Articular chondrocyte of knee joint (primary cell): ENCODE data around the gene OR52R1. TPM values are rescaled to one million over a fixed set of nuclear protein-coding genes. Genes with fewer than 3 reads are reported as not detected.

ENCODE experiments used
- small RNA-seq: library from RNA; depleted of rRNA; stranded (forward); fragments of <200 nt; gene quantifications from one replicate; pipeline ENCODE3, GENCODE V24; 2012
- total RNA-seq: library from RNA; depleted of rRNA; stranded (reverse); fragments of >200 nt; gene quantifications from 2 replicates; pipeline ENCODE4 v1.2.3, GENCODE V29; 2012

The OR52R1 gene
- not detected in 2 replicates for total RNA-seq

GRCh38 chr11:4804280-4804679 lies at the start of gene OR52R1:
Gene OR52R1 (minus strand): TSS chr11:4804380. CDS start chr11:4804380, 0 bp downstream.

DNA sequence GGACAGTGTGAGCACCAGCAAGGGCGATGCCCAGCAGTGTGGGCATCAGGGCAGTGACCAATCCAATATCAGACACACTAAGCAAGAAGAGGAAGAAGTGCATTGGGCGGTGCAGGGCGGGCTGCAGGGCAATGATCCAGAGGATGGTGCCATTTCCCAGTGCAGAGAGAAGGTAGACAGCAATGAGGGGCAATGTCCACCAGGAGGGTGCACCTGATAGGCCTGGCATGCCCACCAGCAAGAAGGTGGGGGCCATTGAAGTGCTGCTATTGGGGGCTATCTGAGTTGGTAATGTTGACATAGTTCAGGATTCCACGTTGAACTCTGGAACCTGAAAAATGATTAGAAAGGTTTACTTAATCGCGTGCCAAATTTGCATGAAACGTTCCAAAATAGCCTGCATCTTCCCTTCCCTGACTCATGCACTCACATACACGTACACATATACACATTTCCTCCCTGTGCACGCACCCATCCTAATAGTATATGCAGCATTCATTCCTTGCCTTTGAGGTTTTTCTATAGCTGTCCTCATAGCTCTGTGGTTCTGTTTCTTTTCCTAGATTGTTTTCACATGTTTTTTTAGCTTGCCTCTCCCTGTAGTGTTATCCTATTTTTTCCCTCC lies 44.8 kb upstream of the OR52R1 start, which contains the start of gene OR51S1:
Gene OR51S1, minus strand, starts transcription at position 301 of the 625 bp plus-strand sequence. Its CDS starts 0 bp downstream, at position 301.

DNA sequence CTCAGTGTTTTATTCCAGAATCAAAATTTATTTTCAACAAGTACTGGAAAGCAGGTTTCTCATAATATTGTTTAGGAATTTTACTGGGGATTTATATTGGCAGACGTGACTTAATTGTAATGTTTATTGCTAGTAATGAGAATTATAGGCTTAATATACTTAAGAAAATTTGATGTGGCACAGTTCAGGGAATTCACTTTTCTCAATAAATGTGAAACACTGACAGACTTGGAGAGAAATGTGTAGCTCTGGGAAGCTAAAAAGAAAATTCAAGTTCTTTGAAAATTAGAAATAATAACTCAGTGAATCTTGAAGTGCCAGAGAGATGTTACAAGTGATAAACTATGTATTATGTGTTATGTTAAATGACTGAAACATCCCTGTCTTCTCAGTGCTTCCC lies 16.8 kb upstream of the OR52R1 start, which contains the start of gene OR51F2:
Gene OR51F2, plus strand, starts transcription at position 301 of the 400 bp plus-strand sequence. CDS start 101 bp downstream, outside the sequence.

DNA sequence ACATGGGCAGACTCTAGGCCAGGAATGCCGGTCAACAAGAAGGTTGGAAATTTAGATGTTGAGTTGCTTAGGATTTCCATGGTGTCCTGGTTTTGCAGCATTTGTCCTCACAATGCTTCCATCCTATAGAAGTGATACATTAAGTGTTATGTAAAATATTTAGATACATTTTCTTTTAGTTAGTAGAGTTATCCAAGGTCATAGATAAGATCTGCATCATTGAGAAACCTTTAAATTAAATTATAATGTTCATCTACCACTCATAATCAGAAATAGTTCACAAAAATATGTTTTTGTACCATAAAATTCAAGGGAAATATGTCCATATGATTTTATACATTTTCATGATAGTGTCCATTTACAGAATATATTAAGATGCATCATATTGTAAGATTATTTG lies 34.3 kb downstream of the OR52R1 start, which contains the start of gene OR51F1:
Gene OR51F1, minus strand, starts transcription at position 101 of the 400 bp plus-strand sequence. Its CDS starts 0 bp downstream, at position 101.

Small RNA genes lying within 50 kb of the gene (small RNA-seq; reads per million reads assigned to genes)
- gene RF00091: not detected

Other genes with a start within 250 kb of the OR52R1 start
- gene OR52I2, start 222.6 kb downstream of the OR52R1 start, total RNA-seq: not detected in 2 replicates
- gene OR52I1, start 210.3 kb downstream of the OR52R1 start, total RNA-seq: not detected in 2 replicates
- 12.3 and 13.1 TPM in 2 replicates for gene TRIM68, start 196.1 kb downstream of the OR52R1 start, total RNA-seq
- gene OR51D1, start 166.9 kb downstream of the OR52R1 start, total RNA-seq: not detected in 2 replicates
- not detected in 2 replicates for gene OR51E1, start 160.4 kb downstream of the OR52R1 start, total RNA-seq
- gene OR51E2, start 106.5 kb downstream of the OR52R1 start, total RNA-seq: not detected in 2 replicates
- not detected in 2 replicates for gene MMP26, start 99.6 kb downstream of the OR52R1 start, total RNA-seq
- not detected in 2 replicates for gene OR51F1, start 34.4 kb downstream of the OR52R1 start, total RNA-seq
- not detected in 2 replicates for gene OR51F2, start 16.9 kb upstream of the OR52R1 start, total RNA-seq
- gene OR51S1, start 44.8 kb upstream of the OR52R1 start, total RNA-seq: not detected in 2 replicates
- not detected in 2 replicates for gene OR51T1, start 77.5 kb upstream of the OR52R1 start, total RNA-seq
- not detected in 2 replicates for gene OR51A7, start 99.4 kb upstream of the OR52R1 start, total RNA-seq
- gene OR51G2, start 115.0 kb upstream of the OR52R1 start, total RNA-seq: not detected in 2 replicates
- not detected in 2 replicates for gene OR51G1, start 120.0 kb upstream of the OR52R1 start, total RNA-seq
- gene OR51A4, start 143.2 kb upstream of the OR52R1 start, total RNA-seq: not detected in 2 replicates
- not detected in 2 replicates for gene OR51A2, start 151.3 kb upstream of the OR52R1 start, total RNA-seq
- not detected in 2 replicates for gene OR51L1, start 190.5 kb upstream of the OR52R1 start, total RNA-seq
- gene OR52J3, start 242.1 kb upstream of the OR52R1 start, total RNA-seq: not detected in 2 replicates